Measurements from ENCODE around the gene NUP160. TPM values are rescaled to one million over a fixed set of nuclear protein-coding genes. Genes with fewer than 3 reads are reported as not detected.
"Not testable (repeated sequence)": the region's sequence is repeated elsewhere in the genome, so short reads cannot be mapped to it uniquely, and the experiment has no call there.

The NUP160 gene, protein sequence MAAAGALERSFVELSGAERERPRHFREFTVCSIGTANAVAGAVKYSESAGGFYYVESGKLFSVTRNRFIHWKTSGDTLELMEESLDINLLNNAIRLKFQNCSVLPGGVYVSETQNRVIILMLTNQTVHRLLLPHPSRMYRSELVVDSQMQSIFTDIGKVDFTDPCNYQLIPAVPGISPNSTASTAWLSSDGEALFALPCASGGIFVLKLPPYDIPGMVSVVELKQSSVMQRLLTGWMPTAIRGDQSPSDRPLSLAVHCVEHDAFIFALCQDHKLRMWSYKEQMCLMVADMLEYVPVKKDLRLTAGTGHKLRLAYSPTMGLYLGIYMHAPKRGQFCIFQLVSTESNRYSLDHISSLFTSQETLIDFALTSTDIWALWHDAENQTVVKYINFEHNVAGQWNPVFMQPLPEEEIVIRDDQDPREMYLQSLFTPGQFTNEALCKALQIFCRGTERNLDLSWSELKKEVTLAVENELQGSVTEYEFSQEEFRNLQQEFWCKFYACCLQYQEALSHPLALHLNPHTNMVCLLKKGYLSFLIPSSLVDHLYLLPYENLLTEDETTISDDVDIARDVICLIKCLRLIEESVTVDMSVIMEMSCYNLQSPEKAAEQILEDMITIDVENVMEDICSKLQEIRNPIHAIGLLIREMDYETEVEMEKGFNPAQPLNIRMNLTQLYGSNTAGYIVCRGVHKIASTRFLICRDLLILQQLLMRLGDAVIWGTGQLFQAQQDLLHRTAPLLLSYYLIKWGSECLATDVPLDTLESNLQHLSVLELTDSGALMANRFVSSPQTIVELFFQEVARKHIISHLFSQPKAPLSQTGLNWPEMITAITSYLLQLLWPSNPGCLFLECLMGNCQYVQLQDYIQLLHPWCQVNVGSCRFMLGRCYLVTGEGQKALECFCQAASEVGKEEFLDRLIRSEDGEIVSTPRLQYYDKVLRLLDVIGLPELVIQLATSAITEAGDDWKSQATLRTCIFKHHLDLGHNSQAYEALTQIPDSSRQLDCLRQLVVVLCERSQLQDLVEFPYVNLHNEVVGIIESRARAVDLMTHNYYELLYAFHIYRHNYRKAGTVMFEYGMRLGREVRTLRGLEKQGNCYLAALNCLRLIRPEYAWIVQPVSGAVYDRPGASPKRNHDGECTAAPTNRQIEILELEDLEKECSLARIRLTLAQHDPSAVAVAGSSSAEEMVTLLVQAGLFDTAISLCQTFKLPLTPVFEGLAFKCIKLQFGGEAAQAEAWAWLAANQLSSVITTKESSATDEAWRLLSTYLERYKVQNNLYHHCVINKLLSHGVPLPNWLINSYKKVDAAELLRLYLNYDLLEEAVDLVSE (N-terminal part only)
- total RNA-seq, result 10 to 100 TPM in 5 of 6 experiments, 1 to 10 TPM in 1; 9.5 to 14.3 (median 11.2) TPM
- long read RNA-seq, full-length matches to known transcripts, result 1 of 1 reads
- long read RNA-seq, partial matches to known transcripts, result 0 of 1 reads
- long read RNA-seq, other reads (novel, unspliced or antisense), result 0 of 1 reads

DNA sequence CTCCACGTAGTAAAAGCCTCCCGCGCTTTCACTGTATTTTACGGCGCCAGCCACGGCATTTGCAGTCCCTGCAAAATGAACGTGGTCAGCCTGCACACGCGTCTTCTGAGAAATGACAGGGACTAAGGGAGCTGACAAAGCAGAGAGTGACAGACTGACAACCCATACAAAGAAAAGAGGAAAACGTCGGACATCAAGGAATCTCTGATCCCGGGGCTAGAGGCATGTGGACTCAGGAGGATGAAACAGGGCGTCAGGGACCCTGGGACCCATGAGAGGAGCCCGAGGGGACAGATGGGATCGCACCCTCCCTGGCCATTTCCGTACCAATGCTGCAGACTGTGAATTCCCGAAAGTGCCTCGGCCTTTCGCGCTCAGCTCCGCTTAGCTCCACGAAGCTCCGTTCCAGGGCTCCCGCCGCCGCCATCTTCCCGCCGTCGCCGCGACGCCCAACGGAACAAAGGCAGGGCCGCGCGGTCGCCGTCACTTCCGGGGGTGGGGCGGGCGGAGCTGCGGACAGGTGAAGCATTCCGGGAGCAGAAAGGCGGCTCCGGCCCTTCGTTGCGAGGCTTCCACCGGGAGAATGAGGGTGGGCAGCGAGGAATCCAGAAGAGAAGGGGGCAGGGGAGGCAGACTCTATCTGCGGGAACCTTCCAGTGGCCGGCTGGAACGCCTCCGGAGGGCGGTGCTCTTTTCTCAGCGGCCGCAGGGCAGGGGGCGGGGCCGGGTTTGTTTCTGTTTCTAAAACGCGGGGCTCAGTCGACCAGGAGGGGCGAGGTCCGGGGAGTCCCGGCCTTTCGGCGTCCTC, at the start of gene NUP160:
NUP160 (minus strand) TSS at position 459 of the 808 bp plus-strand sequence; CDS start at position 427, 32 bp downstream.
- Histone ChIP-seq H3K36me3 (peaks cover 0 to 17% (median 5%) of the 10 kb centered on the region in 4 donors), H3K4me1 (peaks cover 0 to 7% (median 3%) of the 10 kb centered on the region in 4 donors)
- intact Hi-C loops (cut with DNase I), result no loop called here

DNA sequence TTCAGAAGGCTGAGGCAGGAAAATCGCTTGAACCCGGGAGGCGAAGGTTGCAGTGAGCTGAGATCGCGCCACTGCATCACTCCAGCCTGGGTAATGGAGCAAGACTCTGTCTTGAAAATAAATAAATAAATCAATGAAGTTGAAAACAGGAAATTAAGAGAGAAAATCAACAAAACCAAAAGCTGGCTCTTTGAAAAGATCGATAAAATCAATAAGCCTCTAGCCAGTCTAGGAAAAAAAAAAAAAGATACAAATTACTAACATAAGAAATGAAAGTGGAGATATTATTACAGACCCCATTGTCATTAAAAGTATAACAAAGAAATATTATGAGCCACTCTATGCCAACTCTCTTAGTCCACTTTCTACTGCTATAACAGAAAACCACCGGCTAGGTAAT, 48.0 kb upstream of the NUP160 start:
- intact Hi-C loops (cut with DNase I), result no loop called here
- WGBS (ENCODE audit: insufficient coverage, low coverage, low lambda C conversion rate, missing lambda C conversion rate), result 83% methylated on average over 7 of the region's 7 CpGs
- DNase-seq (no peak), ATAC-seq (no peak)
- Histone ChIP-seq H3K36me3 (no peaks in the 10 kb centered on the region), H3K4me1 (no peaks in the 10 kb centered on the region), H3K27me3 (no peaks in the 10 kb centered on the region), H3K9me3 (no peaks in the 10 kb centered on the region), H3K27ac (no peak overlapping the region), H3K4me3 (no peak overlapping the region)
- TF ChIP-seq CTCF (IDR thresholded peaks at IDR 0.05) (no peak), POLR2A (IDR thresholded peaks at IDR 0.05) (no peak)

More for the DNA sequence above, at the start of gene NUP160:
- ATAC-seq, result peak; percentile 95 to 97 (median 96)
- DNase-seq, result peak; percentile 90
- Histone ChIP-seq H3K27me3 (no peaks in the 10 kb centered on the region), H3K9me3 (no peaks in the 10 kb centered on the region), H3K4me3 (peak within 1 kb of the TSS; percentile 76 to 89 (median 85)), H3K27ac (peak within 1 kb of the TSS; percentile 80 to 93 (median 85))
- peak; percentile 64 for TF ChIP-seq POLR2A (IDR thresholded peaks at IDR 0.05)
- no peak for TF ChIP-seq CTCF (IDR thresholded peaks at IDR 0.05)
- 0% methylated on average over 50 of the region's 66 CpGs for WGBS (ENCODE audit: insufficient coverage, low coverage, low lambda C conversion rate, missing lambda C conversion rate)

GRCh38 chr11:47895035-47895434, 46.9 kb upstream of the NUP160 start:
- H3K27me3 ChIP-seq, result no peaks in the 10 kb centered on the region
- ATAC-seq, result no peak
- H3K4me1 ChIP-seq, result no peaks in the 10 kb centered on the region
- intact Hi-C loops (cut with DNase I), result no loop called here
- no peak overlapping the region for H3K27ac ChIP-seq
- WGBS (ENCODE audit: insufficient coverage, low coverage, low lambda C conversion rate, missing lambda C conversion rate), result 93% methylated on average over 2 of the region's 2 CpGs
- H3K4me3 ChIP-seq, result no peak overlapping the region
- TF ChIP-seq CTCF (IDR thresholded peaks at IDR 0.05) (no peak), POLR2A (IDR thresholded peaks at IDR 0.05) (no peak)
- no peak for DNase-seq
- no peaks in the 10 kb centered on the region for H3K9me3 ChIP-seq
- no peaks in the 10 kb centered on the region for H3K36me3 ChIP-seq

DNA sequence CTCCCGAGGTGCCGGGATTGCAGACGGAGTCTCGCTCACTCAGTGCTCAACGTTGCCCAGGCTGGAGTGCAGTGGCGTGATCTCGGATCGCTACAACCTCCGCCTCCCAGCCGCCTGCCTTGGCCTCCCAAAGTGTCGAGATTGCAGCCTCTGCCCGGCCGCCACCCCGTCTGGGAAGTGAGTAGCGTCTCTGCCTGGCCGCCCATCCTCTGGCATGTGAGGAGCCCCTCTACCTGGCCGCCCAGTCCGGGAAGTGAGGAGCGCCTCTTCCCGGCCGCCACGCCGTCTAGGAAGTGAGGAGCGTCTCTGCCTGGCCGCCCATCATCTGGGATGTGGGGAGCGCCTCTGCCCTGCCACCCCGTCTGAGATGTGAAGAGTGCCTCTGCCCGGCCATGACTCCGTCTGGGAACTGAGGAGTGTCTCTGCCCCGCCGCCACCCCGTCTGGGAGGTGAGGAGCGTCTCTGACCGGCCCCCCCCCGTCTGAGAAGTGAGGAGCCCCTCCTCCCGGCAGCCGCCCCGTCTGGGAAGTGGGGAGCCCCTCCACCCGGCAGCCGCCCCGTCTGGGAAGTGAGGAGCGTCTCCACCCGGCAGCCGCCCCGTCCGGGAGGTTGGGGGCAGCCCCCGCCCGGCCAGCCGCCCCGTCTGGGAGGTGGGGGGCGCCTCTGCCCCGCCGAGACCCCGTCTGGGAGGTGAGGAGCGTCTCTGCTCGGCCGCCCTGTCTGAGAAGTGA, 44.6 kb upstream of the NUP160 start:
- H3K9me3 ChIP-seq; H3K27me3 ChIP-seq; intact Hi-C loops (cut with DNase I); H3K27ac ChIP-seq; DNase-seq; ATAC-seq; H3K4me1 ChIP-seq; H3K36me3 ChIP-seq; H3K4me3 ChIP-seq: not testable (repeated sequence)
- 95% methylated on average over 4 of the region's 57 CpGs for WGBS (ENCODE audit: insufficient coverage, low coverage, low lambda C conversion rate, missing lambda C conversion rate)

Measured in right lobe of liver (tissue), 6 donors.